Measurements from ENCODE around the gene HCST. TPM values are rescaled to one million over a fixed set of nuclear protein-coding genes. Genes with fewer than 3 reads are reported as not detected.
A peak's percentile ranks its signal among the peaks of the same experiment; 100 is the strongest.

HCST gene
- total and polyA plus RNA-seq, 8 donors: 5.0 to 12.5 (median 9.2) TPM; not detected in 3

DNA sequence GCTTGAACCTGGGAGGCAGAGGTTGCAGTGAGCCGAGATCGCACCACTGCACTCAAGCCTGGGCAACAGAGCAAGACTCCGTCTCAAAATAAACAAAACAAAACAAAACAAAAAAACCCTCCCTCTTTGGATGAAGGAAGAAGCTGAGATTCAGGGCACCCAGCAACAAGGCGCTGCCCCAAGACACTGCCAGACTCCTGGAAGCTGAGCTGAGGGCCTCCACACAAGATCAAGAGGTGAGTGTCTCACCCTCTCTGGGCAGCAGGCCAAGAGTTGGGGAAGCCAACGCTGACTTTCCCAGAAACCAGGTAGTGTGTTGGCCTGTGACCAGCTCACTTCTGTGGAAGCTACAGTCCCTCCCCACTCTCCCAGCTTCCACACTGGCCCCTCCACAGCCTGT lies 9.5 kb downstream of the HCST start:
- peak in 1 of 2 donors; percentile 83 for DNase-seq
- intact Hi-C loops (cut with DNase I; ENCODE audit: low total_unique reads): no loop called here
- H3K36me3 ChIP-seq: no peaks in the 10 kb centered on the region
- H3K9me3 ChIP-seq: no peaks in the 10 kb centered on the region
- H3K4me1 ChIP-seq: peaks cover 3 to 26% (median 10%) of the 10 kb centered on the region in 4 donors
- H3K27me3 ChIP-seq: no peaks in the 10 kb centered on the region
- H3K27ac ChIP-seq: peak overlapping the region in 2 of 5 donors; percentile 20 to 27
- H3K4me3 ChIP-seq: no peak overlapping the region
- 32 to 48% (median 41%) methylated on average over 5 of the region's 5 CpGs for WGBS, 5 donors
- TF ChIP-seq POLR2A (IDR thresholded peaks at IDR 0.05) (no peak), EP300 (IDR thresholded peaks at IDR 0.05) (no peak), POLR2AphosphoS5 (IDR thresholded peaks at IDR 0.05) (no peak)

DNA sequence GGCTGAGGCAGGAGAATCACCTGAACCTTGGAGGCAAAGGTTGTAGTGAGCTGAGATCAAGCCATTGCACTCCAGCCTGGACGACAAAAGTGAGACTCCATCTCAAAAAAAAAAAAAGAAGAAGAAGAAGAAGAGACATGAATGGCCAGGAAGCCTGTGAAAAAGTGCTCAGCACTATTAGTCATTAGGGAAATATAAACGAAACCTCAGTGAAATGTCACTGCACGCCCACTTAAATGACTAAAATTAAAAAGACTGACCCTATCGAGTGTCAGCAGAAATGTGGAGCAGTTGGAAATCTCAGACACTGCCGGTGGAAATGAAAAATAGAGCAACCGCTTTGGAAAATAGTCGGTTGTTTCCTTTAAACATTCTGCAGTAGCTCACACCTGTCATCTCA lies 11.3 kb downstream of the HCST start:
- no peak overlapping the region for H3K27ac ChIP-seq
- H3K36me3 ChIP-seq: no peaks in the 10 kb centered on the region
- H3K4me3 ChIP-seq: no peak overlapping the region
- H3K4me1 ChIP-seq: peaks cover 0 to 19% (median 3%) of the 10 kb centered on the region in 4 donors
- intact Hi-C loops (cut with DNase I; ENCODE audit: low total_unique reads): no loop called here
- WGBS, 5 donors: 46 to 63% (median 49%) methylated on average over 7 of the region's 7 CpGs
- no peaks in the 10 kb centered on the region for H3K27me3 ChIP-seq
- TF ChIP-seq POLR2A (IDR thresholded peaks at IDR 0.05): no peak
- TF ChIP-seq POLR2AphosphoS5 (IDR thresholded peaks at IDR 0.05): no peak
- TF ChIP-seq, protein P1, sequence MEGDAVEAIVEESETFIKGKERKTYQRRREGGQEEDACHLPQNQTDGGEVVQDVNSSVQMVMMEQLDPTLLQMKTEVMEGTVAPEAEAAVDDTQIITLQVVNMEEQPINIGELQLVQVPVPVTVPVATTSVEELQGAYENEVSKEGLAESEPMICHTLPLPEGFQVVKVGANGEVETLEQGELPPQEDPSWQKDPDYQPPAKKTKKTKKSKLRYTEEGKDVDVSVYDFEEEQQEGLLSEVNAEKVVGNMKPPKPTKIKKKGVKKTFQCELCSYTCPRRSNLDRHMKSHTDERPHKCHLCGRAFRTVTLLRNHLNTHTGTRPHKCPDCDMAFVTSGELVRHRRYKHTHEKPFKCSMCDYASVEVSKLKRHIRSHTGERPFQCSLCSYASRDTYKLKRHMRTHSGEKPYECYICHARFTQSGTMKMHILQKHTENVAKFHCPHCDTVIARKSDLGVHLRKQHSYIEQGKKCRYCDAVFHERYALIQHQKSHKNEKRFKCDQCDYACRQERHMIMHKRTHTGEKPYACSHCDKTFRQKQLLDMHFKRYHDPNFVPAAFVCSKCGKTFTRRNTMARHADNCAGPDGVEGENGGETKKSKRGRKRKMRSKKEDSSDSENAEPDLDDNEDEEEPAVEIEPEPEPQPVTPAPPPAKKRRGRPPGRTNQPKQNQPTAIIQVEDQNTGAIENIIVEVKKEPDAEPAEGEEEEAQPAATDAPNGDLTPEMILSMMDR (IDR thresholded peaks at IDR 0.05): no peak
- TF ChIP-seq EP300 (IDR thresholded peaks at IDR 0.05): no peak
- no peak for DNase-seq
- no peaks in the 10 kb centered on the region for H3K9me3 ChIP-seq

DNA sequence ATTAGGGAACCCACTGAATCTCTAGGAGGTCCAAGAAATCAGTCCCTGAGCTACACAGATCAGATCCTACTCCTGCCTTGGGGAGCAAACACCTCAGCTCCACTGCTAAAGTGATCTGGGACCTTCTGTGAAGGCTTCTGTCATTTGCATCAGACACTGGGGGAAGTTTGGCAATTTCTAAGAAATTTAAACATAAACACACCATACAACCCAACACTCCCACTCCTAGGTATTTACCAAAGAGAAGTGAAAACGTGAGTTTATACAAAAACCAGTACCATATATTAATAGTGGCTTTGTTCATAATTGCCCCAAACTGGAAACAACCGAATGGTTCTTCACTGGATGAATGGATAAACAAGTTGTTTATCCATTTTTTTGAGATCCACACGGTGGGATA lies 13.1 kb downstream of the HCST start:
- Histone ChIP-seq H3K27ac (no peak overlapping the region), H3K9me3 (no peaks in the 10 kb centered on the region), H3K4me3 (no peak overlapping the region), H3K4me1 (peaks cover 0 to 19% (median 3%) of the 10 kb centered on the region in 4 donors), H3K27me3 (no peaks in the 10 kb centered on the region), H3K36me3 (no peaks in the 10 kb centered on the region)
- intact Hi-C loops (cut with DNase I; ENCODE audit: low total_unique reads): loop anchor here (5.0 kb wide), 1 partner anchor 238 kb away; no protein-coding TSS in a partner anchor
- no peak for DNase-seq
- 51 to 67% (median 62%) methylated on average over 3 of the region's 3 CpGs for WGBS, 5 donors
- TF ChIP-seq POLR2AphosphoS5 (IDR thresholded peaks at IDR 0.05) (no peak), POLR2A (IDR thresholded peaks at IDR 0.05) (no peak), EP300 (IDR thresholded peaks at IDR 0.05) (no peak)
- TF ChIP-seq, protein P1 (IDR thresholded peaks at IDR 0.05): no peak

DNA sequence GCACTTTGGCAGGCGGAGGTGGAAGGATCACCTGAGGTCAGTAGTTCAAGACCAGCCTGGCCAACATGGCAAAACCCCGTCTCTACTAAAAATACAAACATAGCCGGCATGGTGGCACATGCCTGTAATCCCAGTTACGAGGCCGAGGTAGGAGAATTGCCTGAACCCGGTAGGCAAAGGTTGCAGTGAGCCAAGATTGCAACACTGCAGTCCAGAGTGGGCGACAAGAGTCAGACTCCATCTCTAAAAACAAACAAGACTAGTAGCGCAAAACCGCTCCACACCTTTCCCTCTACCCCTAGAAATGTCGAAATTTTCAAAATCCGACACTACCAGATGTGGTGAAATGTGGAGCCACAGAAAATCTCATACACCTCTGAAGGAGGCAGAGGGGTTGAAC lies 17.0 kb downstream of the HCST start:
- Histone ChIP-seq H3K27me3 (no peaks in the 10 kb centered on the region), H3K4me3 (no peak overlapping the region), H3K4me1 (no peaks in the 10 kb centered on the region), H3K36me3 (no peaks in the 10 kb centered on the region), H3K9me3 (no peaks in the 10 kb centered on the region), H3K27ac (no peak overlapping the region)
- TF ChIP-seq POLR2A (IDR thresholded peaks at IDR 0.05): no peak
- no peak for TF ChIP-seq EP300 (IDR thresholded peaks at IDR 0.05)
- no peak for TF ChIP-seq POLR2AphosphoS5 (IDR thresholded peaks at IDR 0.05)
- TF ChIP-seq, protein P1 (IDR thresholded peaks at IDR 0.05): no peak
- 88 to 91% (median 90%) methylated on average over 11 of the region's 11 CpGs for WGBS, 5 donors
- no peak for DNase-seq
- intact Hi-C loops (cut with DNase I; ENCODE audit: low total_unique reads): loop anchor here (5.0 kb wide), 1 partner anchor 242 kb away; no protein-coding TSS in a partner anchor

DNA sequence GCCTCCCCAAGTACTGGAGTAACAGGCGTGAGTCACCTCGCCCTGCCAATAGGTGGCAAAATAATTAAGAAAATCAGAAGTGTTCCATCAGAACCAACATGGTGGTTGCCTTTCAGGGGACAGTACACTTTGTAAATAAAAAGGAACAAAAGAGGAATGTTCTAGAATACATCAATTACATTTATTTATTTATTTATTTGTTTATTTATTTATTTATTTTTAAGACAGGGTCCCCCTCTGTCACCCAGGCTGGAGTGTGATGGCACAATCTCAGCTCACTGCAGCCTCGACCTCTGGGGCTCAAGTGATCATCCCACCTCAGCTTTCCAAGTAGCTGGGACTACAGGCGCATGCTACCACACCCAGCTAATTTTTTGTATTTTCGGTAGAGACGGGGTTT lies 18.7 kb downstream of the HCST start:
- WGBS, 5 donors: 75 to 84% (median 82%) methylated on average over 6 of the region's 6 CpGs
- H3K4me3 ChIP-seq: no peak overlapping the region
- no peak for DNase-seq
- no peaks in the 10 kb centered on the region for H3K36me3 ChIP-seq
- intact Hi-C loops (cut with DNase I; ENCODE audit: low total_unique reads): no loop called here
- H3K27ac ChIP-seq: no peak overlapping the region
- peaks cover 0 to 9% (median 6%) of the 10 kb centered on the region in 3 donors for H3K27me3 ChIP-seq
- no peaks in the 10 kb centered on the region for H3K4me1 ChIP-seq
- no peak for TF ChIP-seq POLR2AphosphoS5 (IDR thresholded peaks at IDR 0.05)
- TF ChIP-seq EP300 (IDR thresholded peaks at IDR 0.05): no peak
- TF ChIP-seq, protein P1 (IDR thresholded peaks at IDR 0.05): no peak
- TF ChIP-seq POLR2A (IDR thresholded peaks at IDR 0.05): no peak
- peaks cover 0 to 8% (median 4%) of the 10 kb centered on the region in 4 donors for H3K9me3 ChIP-seq
